Liver (tissue), 9 donors: Measurements from ENCODE around the gene DHH. TPM values are rescaled to one million over a fixed set of nuclear protein-coding genes. Genes with fewer than 3 reads are reported as not detected.
A peak's percentile ranks its signal among the peaks of the same experiment; 100 is the strongest.

Experiments used
- DNase-seq: peaks from one replicate; pipeline ENCODE4 v3.0.0-alpha.2; 2017; ENCODE audit warnings: low spot score
- H3K27ac ChIP-seq, 2 donors: one replicate each; pipeline ENCODE4 v1.7.0; 2013; ENCODE audit warnings: inconsistent platforms in 2 of 2, low read length in 2 of 2, control low read depth in 1 of 2, low read depth in 1 of 2, mild to moderate bottlenecking in 1 of 2
- H3K27me3 ChIP-seq, 4 donors: one replicate each; pipeline versions ENCODE4 v1.6.1 to v1.7.0; 2013; ENCODE audit warnings: low read length in 3 of 4, inconsistent platforms in 1 of 4, mild to moderate bottlenecking in 1 of 4, moderate library complexity in 1 of 4; ENCODE audit not compliant: control insufficient read depth in 4 of 4, insufficient read depth in 4 of 4
- H3K36me3 ChIP-seq, 4 donors: one replicate each; pipeline versions ENCODE4 v1.6.1 to v1.7.0; 2013; ENCODE audit warnings: low read length in 3 of 4, mild to moderate bottlenecking in 3 of 4, low read depth in 1 of 4, moderate library complexity in 1 of 4; ENCODE audit not compliant: control insufficient read depth in 4 of 4, insufficient read depth in 3 of 4
- H3K4me1 ChIP-seq, 4 donors: one replicate each; pipeline versions ENCODE4 v1.6.1 to v1.7.0; 2013; ENCODE audit warnings: low read length in 3 of 4, mild to moderate bottlenecking in 3 of 4, moderate library complexity in 1 of 4; ENCODE audit not compliant: control insufficient read depth in 4 of 4, insufficient read depth in 4 of 4
- H3K4me3 ChIP-seq, 3 donors: one replicate each; pipeline versions ENCODE4 v1.6.1 to v1.7.0; 2013; ENCODE audit warnings: low read length in 3 of 3, control low read depth in 1 of 3, low read depth in 1 of 3, mild to moderate bottlenecking in 1 of 3
- H3K9ac ChIP-seq, 2 donors: one replicate each; pipeline ENCODE4 v1.7.0; 2013; ENCODE audit warnings: low read length in 2 of 2, mild to moderate bottlenecking in 2 of 2, moderate library complexity in 2 of 2, control low read depth in 1 of 2, low read depth in 1 of 2
- H3K9me3 ChIP-seq, 4 donors: one replicate each; pipeline versions ENCODE4 v1.6.1 to v1.7.0; 2013; ENCODE audit warnings: low read length in 3 of 4; ENCODE audit not compliant: control insufficient read depth in 4 of 4
- ATF3 ChIP-seq: IDR thresholded peaks from 2 replicates; pipeline ENCODE4 v1.6.1; 2016; ENCODE audit warnings: antibody characterized with exemption
- CTCF ChIP-seq: fragments of 150-350 bp; IDR thresholded peaks from 2 replicates; pipeline ENCODE4 v1.5.1; 2017; ENCODE audit warnings: improper control_type of control experiment, low read depth, low read length; ENCODE audit not compliant: missing input control
- FOXA2 ChIP-seq: IDR thresholded peaks from 2 replicates; pipeline ENCODE4 v1.6.1; 2016; ENCODE audit warnings: antibody characterized with exemption
- GABPA ChIP-seq, 2 donors: IDR thresholded peaks in 1 of 2; conservative IDR thresholded peaks in 1 of 2; 2 replicates each; pipeline ENCODE4 v1.6.1; 2016; ENCODE audit warnings: antibody characterized with exemption in 2 of 2, mild to moderate bottlenecking in 1 of 2, moderate library complexity in 1 of 2
- HNF4G ChIP-seq: IDR thresholded peaks from 2 replicates; pipeline ENCODE4 v1.6.1; 2016; ENCODE audit warnings: antibody characterized with exemption
- NR2F2 ChIP-seq: IDR thresholded peaks from 2 replicates; pipeline ENCODE4 v1.6.1; 2016; ENCODE audit warnings: antibody characterized with exemption
- RAD21 ChIP-seq, 2 donors: IDR thresholded peaks; 2 replicates each; pipeline ENCODE4 v1.6.1; 2016; ENCODE audit warnings: antibody characterized with exemption in 2 of 2, mild to moderate bottlenecking in 2 of 2
- REST ChIP-seq: IDR thresholded peaks from 2 replicates; pipeline ENCODE4 v1.6.1; 2016; ENCODE audit warnings: antibody characterized with exemption, mild to moderate bottlenecking
- TAF1 ChIP-seq: conservative IDR thresholded peaks from 2 replicates; pipeline ENCODE4 v1.6.1; 2016; ENCODE audit warnings: antibody characterized with exemption, mild to moderate bottlenecking
- YY1 ChIP-seq: IDR thresholded peaks from 2 replicates; pipeline ENCODE4 v1.6.1; 2016; ENCODE audit warnings: antibody characterized with exemption, mild to moderate bottlenecking
- ZBTB33 ChIP-seq: IDR thresholded peaks from 2 replicates; pipeline ENCODE4 v1.6.1; 2016; ENCODE audit warnings: antibody characterized with exemption
- WGBS: extraction: QIAGEN DNeasy Blood & Tissue Kit; methylation state at CpG from one replicate; pipeline ENCODE4 v1.1.7; 2013; 5-methylcytosine and 5-hydroxymethylcytosine counted together
- polyA plus RNA-seq, 2 donors: library from polyadenylated mRNA; stranded (reverse) in 1 of 2; unstranded in 1 of 2; fragments of 200-250 nt in 1 of 2; fragments of >200 nt in 1 of 2; fragmentation: Nextera tagmentation in 1 of 2; extraction: Ambion mirVana in 1 of 2; gene quantifications; one replicate each; pipeline versions ENCODE4 v1.2.1 to v1.2.3, GENCODE V29; 2013 to 2015
- total RNA-seq, 2 donors: library from RNA; depleted of rRNA; stranded (reverse); fragments of >200 nt; gene quantifications; one replicate each; pipeline ENCODE4 v1.2.3, GENCODE V29; 2014
- donor health status: healthy.
- donor health status: healthy.
- donor health status: healthy.
- donor health status: healthy.
- donor health status: healthy.

The DHH gene
- total and polyA plus RNA-seq, 4 donors: 0.08 to 0.09 (median 0.09) TPM; not detected in 1

GRCh38 chr12:49092816-49093406 lies 1.7 kb downstream of the DHH start (continued):
- TF ChIP-seq REST (no peak), TAF1 (no peak), ZBTB33 (no peak)

GRCh38 chr12:49092086-49092815 lies 2.4 kb downstream of the DHH start:
- Histone ChIP-seq H3K27ac (no peak overlapping the region), H3K27me3 (peaks cover 0 to 12% (median 5%) of the 10 kb centered on the region in 4 donors), H3K4me1 (peaks cover 14 to 37% (median 21%) of the 10 kb centered on the region in 4 donors), H3K36me3 (peaks cover 0 to 9% (median 7%) of the 10 kb centered on the region in 4 donors), H3K9ac (no peak overlapping the region), H3K9me3 (no peaks in the 10 kb centered on the region), H3K4me3 (peak overlapping the region in 1 of 3 donors; percentile 18)
- 6% methylated on average over 32 of the region's 32 CpGs for WGBS
- no peak for DNase-seq
- TF ChIP-seq RAD21 (IDR thresholded peaks at IDR 0.05) (peak; percentile 22 to 34), FOXA2 (no peak)

GRCh38 chr12:49091836-49092085 lies 2.8 kb downstream of the DHH start:
- Histone ChIP-seq H3K4me3 (no peak overlapping the region), H3K4me1 (peaks cover 14 to 37% (median 21%) of the 10 kb centered on the region in 4 donors), H3K36me3 (peaks cover 0 to 4% (median 3%) of the 10 kb centered on the region in 4 donors), H3K9ac (no peak overlapping the region), H3K9me3 (no peaks in the 10 kb centered on the region), H3K27ac (no peak overlapping the region), H3K27me3 (peaks cover 0 to 12% (median 5%) of the 10 kb centered on the region in 4 donors)
- DNase-seq: no peak
- TF ChIP-seq GABPA (IDR thresholded peaks at IDR 0.05 in 1 of 2, conservative IDR thresholded peaks at IDR 0.05 in 1 of 2) (no peak), YY1 (no peak), RAD21 (IDR thresholded peaks at IDR 0.05) (no peak), HNF4G (no peak), CTCF (no peak), TAF1 (no peak), NR2F2 (no peak), REST (no peak), ATF3 (no peak)
- whole genome bisulfite sequencing: 6% methylated on average over 14 of the region's 14 CpGs
